CD14-positive monocyte (primary cell): ENCODE measurements around the gene SLC16A12. TPM values are rescaled to one million over a fixed set of nuclear protein-coding genes. Genes with fewer than 3 reads are reported as not detected.

ENCODE experiments used
- DNase-seq, 3 donors: peaks; one replicate each; pipeline ENCODE4 v3.0.0-alpha.2; 2011 to 2022
- H2AFZ ChIP-seq: 2 replicates; pipeline ENCODE4 v1.6.0; 2012; ENCODE audit warnings: mild to moderate bottlenecking, low read depth, low read length, inconsistent platforms; ENCODE audit not compliant: insufficient read depth, poor library complexity, severe bottlenecking
- H3K27ac ChIP-seq, 2 donors: 1 replicate in 1 of 2; 2 replicates in 1 of 2; pipeline ENCODE4 v1.5.1; 2012 to 2013; ENCODE audit warnings: low read length in 2 of 2, control low read depth in 1 of 2, inconsistent platforms in 1 of 2, low read depth in 1 of 2, mild to moderate bottlenecking in 1 of 2
- H3K27me3 ChIP-seq, 2 donors: one replicate each; pipeline versions ENCODE4 v1.6.0 to v1.6.1; 2011 to 2013; ENCODE audit warnings: low read length in 2 of 2; ENCODE audit not compliant: control insufficient read depth in 2 of 2, insufficient read depth in 2 of 2
- H3K36me3 ChIP-seq, 2 donors: replicated peaks in 1 of 2; 1 replicate in 1 of 2; 2 replicates in 1 of 2; pipeline versions ENCODE4 v1.5.1 to v1.6.1; 2012 to 2013; ENCODE audit warnings: low read length in 2 of 2, control low read depth in 1 of 2, inconsistent platforms in 1 of 2, mild to moderate bottlenecking in 1 of 2; ENCODE audit not compliant: insufficient read depth in 2 of 2, control insufficient read depth in 1 of 2
- H3K4me1 ChIP-seq, 2 donors: 1 replicate in 1 of 2; 2 replicates in 1 of 2; pipeline versions ENCODE4 v1.5.1 to v1.6.1; 2012 to 2013; ENCODE audit warnings: low read length in 2 of 2, control low read depth in 1 of 2, inconsistent platforms in 1 of 2, mild to moderate bottlenecking in 1 of 2, moderate library complexity in 1 of 2; ENCODE audit not compliant: insufficient read depth in 2 of 2, control insufficient read depth in 1 of 2
- H3K4me2 ChIP-seq: replicated peaks from 2 replicates; pipeline ENCODE3; 2012; ENCODE audit warnings: low read length, moderate library complexity, mild to moderate bottlenecking; ENCODE audit not compliant: poor library complexity, severe bottlenecking; ENCODE audit errors: extremely low read depth
- H3K4me3 ChIP-seq, 3 experiments: fragments of 200-600 bp in 1 of 3; sonication (generic) in 1 of 3; replicated peaks in 1 of 3; 1 replicate in 2 of 3; 2 replicates in 1 of 3; pipeline ENCODE4 v1.5.1; 2011 to 2013; ENCODE audit warnings: low read length in 3 of 3, mild to moderate bottlenecking in 3 of 3, control low read depth in 2 of 3, low read depth in 2 of 3, inconsistent platforms in 1 of 3, moderate library complexity in 1 of 3
- H3K79me2 ChIP-seq: 2 replicates; pipeline ENCODE4 v1.6.0; 2012; ENCODE audit warnings: mild to moderate bottlenecking, control low read depth, inconsistent platforms, low read length, moderate library complexity; ENCODE audit not compliant: insufficient read depth
- H3K9ac ChIP-seq: 2 replicates; pipeline ENCODE4 v1.6.0; 2017; ENCODE audit warnings: low read length, mild to moderate bottlenecking; ENCODE audit not compliant: insufficient read depth, poor library complexity, severe bottlenecking
- H3K9me3 ChIP-seq, 2 donors: replicated peaks in 1 of 2; 1 replicate in 1 of 2; 2 replicates in 1 of 2; pipeline versions ENCODE4 v1.5.1 to v1.6.1; 2012 to 2013; ENCODE audit warnings: low read length in 2 of 2, control low read depth in 1 of 2; ENCODE audit not compliant: control insufficient read depth in 1 of 2, insufficient read depth in 1 of 2
- H4K20me1 ChIP-seq: 2 replicates; pipeline ENCODE4 v1.6.0; 2012; ENCODE audit warnings: mild to moderate bottlenecking, low read length, control low read depth, moderate library complexity; ENCODE audit not compliant: insufficient read depth
- H3K27ac Mint-ChIP-seq, 7 donors: one replicate each; pipeline ENCODE4 v1.8.0; 2020; ENCODE audit warnings: mild to moderate bottlenecking in 7 of 7, mixed read lengths in 7 of 7, moderate library complexity in 6 of 7, inconsistent platforms in 2 of 7
- H3K27me3 Mint-ChIP-seq, 3 donors: one replicate each; pipeline ENCODE4 v1.8.0; 2021 to 2022; ENCODE audit warnings: low read depth in 3 of 3, mild to moderate bottlenecking in 3 of 3, mixed read lengths in 3 of 3, moderate library complexity in 3 of 3, inconsistent platforms in 1 of 3
- H3K36me3 Mint-ChIP-seq, 2 donors: one replicate each; pipeline ENCODE4 v1.8.0; 2020; ENCODE audit warnings: mixed read lengths in 2 of 2, inconsistent platforms in 1 of 2, mild to moderate bottlenecking in 1 of 2
- H3K4me1 Mint-ChIP-seq: one replicate; pipeline ENCODE4 v1.8.0; 2020; ENCODE audit warnings: mild to moderate bottlenecking, mixed read lengths
- H3K4me3 Mint-ChIP-seq, 2 donors: one replicate each; pipeline ENCODE4 v1.8.0; 2020; ENCODE audit warnings: mild to moderate bottlenecking in 2 of 2, mixed read lengths in 2 of 2, moderate library complexity in 1 of 2
- H3K9me3 Mint-ChIP-seq, 7 donors: one replicate each; pipeline ENCODE4 v1.8.0; 2020 to 2022; ENCODE audit warnings: mixed read lengths in 7 of 7, mild to moderate bottlenecking in 6 of 7, moderate library complexity in 6 of 7, inconsistent platforms in 2 of 7
- WGBS: methylation state at CpG from one replicate; pipeline ENCODE4 v1.1.5; 2013; ENCODE audit warnings: missing lambda C conversion rate; ENCODE audit not compliant: insufficient coverage; 5-methylcytosine and 5-hydroxymethylcytosine counted together
- intact Hi-C, 2 donors: fragments of 100-400 bp; cut with micrococcal nuclease; formaldehyde crosslinking; loops; one replicate each; pipeline versions ENCODE4 v1.15.0 to v1.15.1; 2023
- polyA plus RNA-seq, 3 donors: library from polyadenylated mRNA; depleted of rRNA in 1 of 3; unstranded in 2 of 3; stranded (reverse) in 1 of 3; fragments of 300-500 nt in 2 of 3; fragments of >200 nt in 1 of 3; fragmentation: Illumina TruSeq in 2 of 3; gene quantifications; 1 replicate in 2 of 3; 2 replicates in 1 of 3; pipeline ENCODE4 v1.2.3, GENCODE V29; 2012 to 2021
- TF ChIP-seq, protein P1 (sequence below): fragments of 200-600 bp; IDR thresholded peaks from one replicate; pipeline ENCODE4 v1.8.0; 2022; ENCODE audit warnings: antibody characterized with exemption, mild to moderate bottlenecking

Gene SLC16A12
- polyA plus RNA-seq, 3 donors: 0.04 TPM; not detected in 2

GRCh38 chr10:89458291-89458690 is 77.1 kb downstream of the SLC16A12 start:
- TF ChIP-seq, protein P1, sequence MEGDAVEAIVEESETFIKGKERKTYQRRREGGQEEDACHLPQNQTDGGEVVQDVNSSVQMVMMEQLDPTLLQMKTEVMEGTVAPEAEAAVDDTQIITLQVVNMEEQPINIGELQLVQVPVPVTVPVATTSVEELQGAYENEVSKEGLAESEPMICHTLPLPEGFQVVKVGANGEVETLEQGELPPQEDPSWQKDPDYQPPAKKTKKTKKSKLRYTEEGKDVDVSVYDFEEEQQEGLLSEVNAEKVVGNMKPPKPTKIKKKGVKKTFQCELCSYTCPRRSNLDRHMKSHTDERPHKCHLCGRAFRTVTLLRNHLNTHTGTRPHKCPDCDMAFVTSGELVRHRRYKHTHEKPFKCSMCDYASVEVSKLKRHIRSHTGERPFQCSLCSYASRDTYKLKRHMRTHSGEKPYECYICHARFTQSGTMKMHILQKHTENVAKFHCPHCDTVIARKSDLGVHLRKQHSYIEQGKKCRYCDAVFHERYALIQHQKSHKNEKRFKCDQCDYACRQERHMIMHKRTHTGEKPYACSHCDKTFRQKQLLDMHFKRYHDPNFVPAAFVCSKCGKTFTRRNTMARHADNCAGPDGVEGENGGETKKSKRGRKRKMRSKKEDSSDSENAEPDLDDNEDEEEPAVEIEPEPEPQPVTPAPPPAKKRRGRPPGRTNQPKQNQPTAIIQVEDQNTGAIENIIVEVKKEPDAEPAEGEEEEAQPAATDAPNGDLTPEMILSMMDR: no peak
- no CpG with 5 or more reads among the region's 3 CpGs for WGBS
- Histone ChIP-seq H3K79me2 (no peaks in the 10 kb centered on the region), H3K9ac (no peak overlapping the region), H3K9me3 (no peaks in the 10 kb centered on the region), H3K27me3 (no peaks in the 10 kb centered on the region), H3K4me3 (no peak overlapping the region), H3K27ac (no peak overlapping the region), H4K20me1 (no peaks in the 10 kb centered on the region), H3K4me2 (no peak overlapping the region), H3K36me3 (no peaks in the 10 kb centered on the region), H3K4me1 (peaks cover 5 to 8% of the 10 kb centered on the region in 2 donors), H2AFZ (no peak overlapping the region)
- DNase-seq: no peak
- H3K4me3 Mint-ChIP-seq: no peak overlapping the region
- peaks cover 0 to 1% (median 0%) of the 10 kb centered on the region in 7 donors for H3K9me3 Mint-ChIP-seq
- H3K36me3 Mint-ChIP-seq: no peaks in the 10 kb centered on the region
- H3K27ac Mint-ChIP-seq: no peak overlapping the region
- H3K4me1 Mint-ChIP-seq: peaks cover 12% of the 10 kb centered on the region
- H3K27me3 Mint-ChIP-seq: peaks cover 0 to 7% (median 3%) of the 10 kb centered on the region in 3 donors
- intact Hi-C loops: no loop called here

GRCh38 chr10:89454561-89455347 is 80.6 kb downstream of the SLC16A12 start:
- H3K27me3 ChIP-seq: no peaks in the 10 kb centered on the region
- Mint-ChIP-seq H3K4me3 (no peak overlapping the region), H3K27me3 (peaks cover 0 to 3% (median 1%) of the 10 kb centered on the region in 3 donors), H3K27ac (peak overlapping the region in 1 of 7 donors; percentile 46), H3K4me1 (peaks cover 12% of the 10 kb centered on the region), H3K9me3 (peaks cover 0 to 1% (median 0%) of the 10 kb centered on the region in 7 donors), H3K36me3 (no peaks in the 10 kb centered on the region)
- H2AFZ ChIP-seq: no peak overlapping the region
- H4K20me1 ChIP-seq: no peaks in the 10 kb centered on the region
- no peak overlapping the region for H3K9ac ChIP-seq
- intact Hi-C loops: no loop called here
- TF ChIP-seq, protein P1: no peak
- no peak overlapping the region for H3K4me3 ChIP-seq
- no peak overlapping the region for H3K27ac ChIP-seq
- H3K36me3 ChIP-seq: no peaks in the 10 kb centered on the region
- no peak for DNase-seq
- H3K4me1 ChIP-seq: peaks cover 5 to 8% of the 10 kb centered on the region in 2 donors
- no peaks in the 10 kb centered on the region for H3K9me3 ChIP-seq
- WGBS: 0% methylated on average over 1 of the region's 1 CpG
- no peak overlapping the region for H3K4me2 ChIP-seq
- H3K79me2 ChIP-seq: no peaks in the 10 kb centered on the region
